GM10266 (cell line): Measurements from ENCODE around the gene SCPEP1.

ENCODE experiments used
- DNase-seq: peaks from one replicate; pipeline ENCODE4 v3.0.0; 2012; ENCODE audit errors: extremely low spot score
- TF ChIP-seq, protein P1 (sequence below): IDR thresholded peaks from 2 replicates; pipeline ENCODE4 v1.5.1; 2012; ENCODE audit warnings: mild to moderate bottlenecking, low read depth; ENCODE audit not compliant: control insufficient read depth, insufficient read depth; ENCODE audit errors: missing control alignments

Gene SCPEP1

DNA sequence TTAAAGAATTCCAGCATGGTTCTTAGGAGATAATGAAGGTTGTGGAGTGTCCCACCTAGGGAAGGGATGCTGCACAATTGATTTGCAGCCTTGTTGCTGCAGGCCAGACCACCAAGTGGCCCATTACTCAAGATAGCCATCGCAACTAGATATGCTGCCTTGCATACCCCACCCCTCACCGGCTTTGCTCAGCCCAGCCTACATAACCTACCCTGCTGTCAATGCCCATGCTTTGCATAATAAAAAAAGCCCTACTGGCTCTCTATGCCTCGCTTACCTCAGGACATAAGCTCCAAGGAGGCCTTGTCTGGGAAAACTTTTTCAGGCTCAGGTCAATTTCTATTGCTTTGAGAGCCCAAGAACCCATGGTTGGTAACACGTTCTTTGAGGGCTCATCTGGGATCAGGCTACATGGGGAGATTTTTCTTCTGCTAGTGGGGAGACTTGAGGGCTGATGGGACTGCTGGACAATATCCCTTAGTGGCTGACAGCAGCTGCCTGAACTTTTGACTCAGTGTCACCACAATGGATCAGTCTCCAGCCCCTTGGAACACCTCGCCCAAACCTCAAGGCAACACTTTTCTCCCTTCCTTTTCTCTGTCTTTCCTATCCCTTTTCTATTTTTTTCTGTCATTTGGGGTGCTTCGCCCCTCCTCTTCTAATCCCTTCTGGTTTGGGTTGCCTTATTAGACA lies 38.3 kb downstream of the SCPEP1 start:
- TF ChIP-seq, protein P1, sequence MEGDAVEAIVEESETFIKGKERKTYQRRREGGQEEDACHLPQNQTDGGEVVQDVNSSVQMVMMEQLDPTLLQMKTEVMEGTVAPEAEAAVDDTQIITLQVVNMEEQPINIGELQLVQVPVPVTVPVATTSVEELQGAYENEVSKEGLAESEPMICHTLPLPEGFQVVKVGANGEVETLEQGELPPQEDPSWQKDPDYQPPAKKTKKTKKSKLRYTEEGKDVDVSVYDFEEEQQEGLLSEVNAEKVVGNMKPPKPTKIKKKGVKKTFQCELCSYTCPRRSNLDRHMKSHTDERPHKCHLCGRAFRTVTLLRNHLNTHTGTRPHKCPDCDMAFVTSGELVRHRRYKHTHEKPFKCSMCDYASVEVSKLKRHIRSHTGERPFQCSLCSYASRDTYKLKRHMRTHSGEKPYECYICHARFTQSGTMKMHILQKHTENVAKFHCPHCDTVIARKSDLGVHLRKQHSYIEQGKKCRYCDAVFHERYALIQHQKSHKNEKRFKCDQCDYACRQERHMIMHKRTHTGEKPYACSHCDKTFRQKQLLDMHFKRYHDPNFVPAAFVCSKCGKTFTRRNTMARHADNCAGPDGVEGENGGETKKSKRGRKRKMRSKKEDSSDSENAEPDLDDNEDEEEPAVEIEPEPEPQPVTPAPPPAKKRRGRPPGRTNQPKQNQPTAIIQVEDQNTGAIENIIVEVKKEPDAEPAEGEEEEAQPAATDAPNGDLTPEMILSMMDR: no peak
- DNase-seq: no peak

DNA sequence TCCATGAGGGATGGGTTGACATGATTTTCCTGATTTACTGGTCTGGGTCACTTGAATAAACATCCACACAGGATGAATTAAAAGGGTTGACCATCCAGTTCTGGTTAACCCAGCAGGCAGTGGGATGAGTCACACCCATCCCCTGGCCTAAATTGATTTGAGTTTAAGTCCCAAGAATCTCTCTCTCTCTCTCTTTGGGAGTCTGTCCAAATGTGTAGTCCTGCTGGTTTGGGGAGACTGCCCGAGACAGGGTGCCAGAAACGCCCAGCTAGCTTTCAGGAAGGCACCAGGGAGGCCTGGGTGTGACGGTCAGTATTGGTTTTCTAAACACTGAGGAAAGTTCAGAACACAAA lies 38.8 kb downstream of the SCPEP1 start:
- no peak for DNase-seq
- TF ChIP-seq, protein P1: no peak

DNA sequence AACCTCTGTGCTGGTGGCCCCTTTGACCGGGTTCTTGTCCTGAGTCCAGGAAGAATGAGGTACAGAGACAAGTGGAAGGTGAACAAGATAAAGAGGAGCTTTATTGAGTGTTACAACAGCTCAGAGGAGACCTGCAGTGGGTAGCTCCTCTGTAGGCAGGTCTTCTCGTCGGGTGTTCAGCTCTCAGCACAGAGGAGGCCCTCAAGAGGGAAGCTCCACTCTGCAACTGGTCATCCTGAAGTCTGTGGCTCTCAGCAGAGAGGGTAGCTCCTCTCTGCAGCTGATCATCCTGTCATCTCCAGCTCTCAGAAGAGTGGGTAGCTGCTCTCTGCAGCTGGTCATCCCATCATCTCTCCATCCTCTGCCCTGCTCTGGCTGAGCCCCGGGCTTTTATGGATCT lies 39.7 kb downstream of the SCPEP1 start:
- TF ChIP-seq, protein P1: no peak
- no peak for DNase-seq

DNA sequence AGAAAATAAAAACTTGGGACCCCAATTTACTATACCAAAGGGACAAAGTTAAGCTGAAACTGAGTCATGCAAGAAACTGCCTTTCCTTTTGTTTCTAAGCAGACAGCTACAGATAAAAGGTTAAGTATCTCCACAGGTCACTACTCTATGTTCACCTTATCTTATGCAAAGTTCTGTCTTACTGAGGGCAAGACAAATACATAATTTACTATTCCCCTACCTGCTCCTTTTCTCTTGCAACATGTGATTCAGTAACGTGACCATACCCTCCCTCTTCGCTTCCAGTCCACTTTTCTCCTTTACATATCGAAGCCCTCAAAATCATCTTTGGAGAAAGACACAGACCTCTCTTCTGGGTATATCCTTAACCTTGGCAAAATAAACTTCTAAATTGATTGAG lies 42.3 kb downstream of the SCPEP1 start:
- TF ChIP-seq, protein P1: no peak
- DNase-seq: no peak

DNA sequence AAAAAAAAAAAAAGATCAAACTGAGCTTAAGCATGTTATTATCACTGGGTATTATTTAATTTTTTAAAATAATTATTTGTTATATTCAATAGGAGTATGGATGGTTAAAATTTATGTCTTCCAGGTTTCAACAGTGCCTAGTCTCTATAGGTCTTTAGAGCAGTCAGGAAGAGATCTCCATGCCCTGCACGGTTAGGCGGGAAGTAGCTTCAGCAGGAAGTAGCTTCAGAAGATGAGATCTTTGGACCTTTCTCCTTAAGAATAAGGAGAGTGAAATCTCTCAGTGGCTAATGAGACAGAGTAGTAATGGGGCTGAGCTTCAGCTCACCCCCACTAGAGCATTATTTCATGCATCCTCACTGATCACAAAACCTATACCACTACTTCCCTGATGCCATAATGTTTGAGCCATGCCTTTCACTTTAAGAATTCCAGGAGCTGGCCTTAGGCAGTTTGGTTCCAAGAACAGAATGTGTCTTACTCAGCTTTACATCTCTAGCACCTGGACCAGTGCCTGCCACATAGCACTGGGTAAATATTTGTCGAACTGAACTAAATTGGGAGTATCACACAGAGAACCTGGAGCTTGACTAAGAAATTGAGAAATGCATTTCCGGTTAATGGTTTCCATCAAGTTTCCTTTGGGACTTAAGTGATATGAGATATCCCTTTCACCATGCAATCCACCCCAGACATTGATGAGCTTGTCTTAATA lies 43.5 kb downstream of the SCPEP1 start:
- TF ChIP-seq, protein P1: no peak
- no peak for DNase-seq

DNA sequence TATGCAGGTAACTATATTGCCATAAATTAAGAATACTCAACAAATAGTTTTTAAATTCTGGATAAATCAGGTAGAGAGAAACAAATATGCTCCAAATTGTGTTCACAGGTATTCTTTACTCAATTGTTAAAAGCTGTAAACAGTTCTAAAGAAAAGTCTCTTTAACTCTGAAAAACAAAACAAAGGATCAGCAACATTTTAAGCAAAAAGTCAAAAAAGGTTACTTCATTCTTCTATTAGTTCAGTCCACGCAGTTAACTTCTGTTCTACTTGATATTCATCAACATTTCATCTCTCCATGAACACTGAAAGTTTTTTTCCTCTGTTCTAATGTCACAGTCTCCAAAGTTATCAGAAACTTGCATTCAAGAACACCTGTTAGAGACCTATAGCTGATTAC lies 47.9 kb downstream of the SCPEP1 start:
- TF ChIP-seq, protein P1: no peak
- DNase-seq: no peak

DNA sequence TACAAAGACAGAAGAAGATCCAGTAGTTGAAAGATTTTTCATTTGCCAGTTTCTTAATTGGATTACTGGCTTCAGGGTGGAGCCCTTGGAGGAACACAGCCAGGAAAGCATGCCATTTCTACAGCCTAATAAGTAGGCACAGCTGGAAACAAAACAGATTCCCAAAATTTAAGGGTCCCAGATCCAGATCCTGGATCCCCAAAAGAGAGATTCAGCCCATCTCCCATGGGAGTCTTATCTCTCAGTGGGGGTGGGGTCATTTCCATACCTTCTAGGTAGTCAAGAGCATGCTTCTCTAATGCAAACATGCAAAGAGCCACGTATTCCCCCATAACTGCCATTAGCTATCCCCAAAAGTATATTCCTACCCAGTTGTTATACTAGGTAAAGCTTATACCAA lies 49.9 kb downstream of the SCPEP1 start:
- no peak for DNase-seq
- TF ChIP-seq, protein P1: no peak
